ENCODE data around the gene TGFBI.

The TGFBI gene

DNA sequence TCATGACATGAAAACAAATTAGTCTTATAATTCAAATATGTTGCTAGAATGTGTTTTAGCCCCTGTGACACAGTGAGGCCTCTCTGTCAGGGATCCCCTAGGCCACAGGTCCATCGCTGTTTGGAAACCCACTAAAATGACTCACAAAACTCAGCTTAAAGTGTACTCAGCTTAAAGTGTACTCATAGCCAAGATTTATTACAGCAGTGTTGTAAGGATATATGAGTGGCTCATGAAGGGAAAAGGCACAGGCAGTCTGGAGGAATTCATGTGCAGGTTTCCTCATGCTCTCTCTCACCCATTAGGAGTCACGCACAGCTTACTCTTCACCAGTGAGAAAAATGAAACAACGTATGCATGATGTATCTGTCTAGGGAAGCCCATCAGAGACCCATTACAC, 24.4 kb upstream of the TGFBI start:
- peak in 1 of 2 donors; percentile 8 for DNase-seq

DNA sequence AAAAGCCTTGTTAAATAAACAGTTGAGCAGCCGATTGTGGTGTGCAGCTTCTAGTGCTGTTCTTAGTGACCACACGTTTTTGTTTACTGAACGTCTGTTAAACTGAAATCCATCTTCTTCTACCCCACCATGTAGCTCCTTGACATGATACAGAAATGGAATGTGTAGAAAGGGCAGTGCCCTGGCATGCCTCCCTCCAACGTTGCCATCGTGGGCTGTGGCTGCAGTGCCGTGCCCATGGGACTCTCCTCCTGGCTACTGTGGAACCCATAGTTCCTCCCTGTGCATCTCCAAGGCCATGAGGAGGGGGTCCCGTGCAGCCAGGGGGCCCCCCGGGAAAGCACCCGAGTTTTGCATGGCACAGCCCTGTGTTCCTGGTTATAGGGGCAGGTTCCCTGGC, 23.3 kb upstream of the TGFBI start:
- DNase-seq: no peak

DNA sequence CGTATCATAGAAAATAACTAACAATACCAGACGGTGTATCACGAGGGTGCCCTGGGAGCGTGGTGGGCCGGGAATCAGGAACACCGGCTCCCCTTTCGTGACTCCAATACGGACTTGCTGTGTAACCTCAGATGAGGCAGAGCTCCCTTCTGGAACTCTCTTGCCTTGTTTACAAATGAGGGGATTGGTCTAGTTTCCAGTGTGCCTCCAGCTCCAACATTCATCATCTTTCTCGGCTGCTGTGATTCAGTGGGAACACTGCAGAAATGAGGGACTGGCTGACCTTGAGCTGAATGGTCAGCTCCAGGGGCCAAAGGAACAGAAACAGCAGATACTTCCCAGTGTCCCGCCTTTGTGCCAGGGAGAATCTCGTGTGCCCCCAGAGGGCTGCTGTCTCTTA, 22.6 kb upstream of the TGFBI start:
- no peak for DNase-seq

DNA sequence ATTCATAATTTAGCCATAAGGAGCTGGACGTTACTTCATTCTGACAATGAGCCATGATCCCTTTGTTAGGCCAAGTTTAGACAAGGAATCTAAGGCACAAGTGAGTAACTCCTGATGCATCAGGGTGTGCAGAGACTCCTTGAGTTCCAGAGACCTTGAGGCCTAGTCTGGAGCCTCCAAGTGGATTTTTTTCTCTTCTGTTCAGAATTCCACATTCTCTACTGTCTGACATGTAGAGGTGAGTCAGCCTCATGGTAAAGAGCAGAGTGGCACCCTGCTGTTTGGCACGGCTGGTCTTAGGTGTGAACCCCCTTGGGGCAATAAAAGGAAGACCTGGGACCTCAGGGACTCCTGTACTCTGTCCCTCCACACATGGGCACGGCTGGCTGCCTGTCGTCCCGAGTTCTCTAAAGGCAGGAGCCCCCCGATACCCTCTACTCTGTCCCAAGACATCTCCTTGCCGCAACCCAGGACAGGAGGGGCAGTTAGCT, 22.0 kb upstream of the TGFBI start:
- no peak for DNase-seq

DNA sequence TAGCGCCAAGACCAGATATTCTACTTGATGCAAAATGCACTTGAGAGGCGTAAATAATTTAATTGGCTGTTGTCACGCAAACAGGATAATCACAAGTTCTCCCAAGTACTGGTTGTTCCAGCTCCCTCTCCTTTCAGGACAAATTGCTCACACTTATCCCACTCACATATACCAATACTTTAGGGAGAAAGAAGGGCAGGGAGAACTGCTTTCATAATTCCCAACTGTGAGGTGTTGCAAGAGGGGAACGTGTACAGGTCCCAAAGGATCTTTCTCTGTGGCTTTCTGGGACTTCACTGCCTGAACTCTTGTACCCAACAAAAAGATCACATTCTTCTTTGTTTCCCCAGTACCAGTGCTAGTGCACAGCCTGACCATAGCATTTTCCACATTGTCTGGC, 21.5 kb upstream of the TGFBI start:
- no peak for DNase-seq

DNA sequence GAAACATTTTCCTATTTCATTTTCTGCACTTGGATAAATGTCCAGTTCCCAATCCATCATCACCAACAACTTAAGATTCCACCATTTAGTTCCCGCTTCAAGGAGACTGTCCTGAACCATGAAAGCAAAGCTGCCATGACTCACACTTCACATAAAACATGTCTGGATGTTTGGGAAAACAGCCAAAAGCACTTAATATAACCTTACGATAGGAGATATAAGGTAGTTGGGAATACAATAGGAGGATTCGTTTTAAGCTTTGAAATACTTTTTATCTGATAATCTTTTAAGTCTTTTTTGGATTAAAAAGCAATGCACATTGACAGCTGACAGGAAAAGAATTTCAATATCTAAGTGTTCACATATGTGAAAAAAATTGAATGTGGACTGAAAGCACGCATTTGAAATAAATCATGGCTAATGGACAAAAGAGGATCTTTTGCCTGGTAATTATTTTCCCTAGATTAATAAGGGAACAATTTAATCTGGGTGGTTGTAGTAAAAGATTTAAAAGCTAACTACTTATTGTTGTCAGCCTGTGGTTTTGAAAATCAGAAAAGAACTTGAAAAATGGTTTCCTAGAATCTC, 17.3 kb upstream of the TGFBI start:
- DNase-seq: no peak

DNA sequence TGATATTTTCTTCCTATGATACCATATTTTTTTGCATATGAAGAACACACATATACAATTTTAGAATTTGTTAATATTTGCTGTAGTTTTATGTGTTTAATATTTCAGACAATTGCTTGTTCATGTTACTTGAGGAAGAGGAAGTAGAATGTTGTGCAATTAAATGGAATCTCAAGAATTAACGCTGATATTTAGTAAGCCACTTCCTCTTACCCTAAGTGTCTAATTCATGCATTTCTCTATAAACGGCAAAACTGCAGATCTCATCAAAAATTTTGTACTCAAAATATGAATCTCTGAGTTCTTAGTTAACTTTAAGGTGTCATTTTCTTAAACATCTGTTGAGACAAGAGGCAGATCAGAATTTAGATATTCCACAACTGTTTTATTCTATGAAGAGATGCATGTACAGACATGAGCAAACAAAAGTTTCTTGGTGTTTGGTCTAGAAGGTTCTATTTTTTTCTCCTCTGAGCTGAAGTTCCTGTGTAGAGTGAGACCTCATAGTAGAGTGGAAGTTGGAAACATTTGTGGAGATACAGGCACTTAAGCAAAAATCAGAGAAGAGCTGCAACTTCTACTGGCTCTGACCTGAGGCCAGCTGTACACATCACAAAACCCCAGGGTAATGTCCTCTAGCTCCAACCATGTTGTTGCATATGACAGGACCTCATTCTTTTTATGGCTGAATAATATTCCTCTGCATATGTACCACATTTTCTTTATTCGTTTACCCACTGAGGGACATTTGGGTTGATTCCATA, 16.6 kb upstream of the TGFBI start:
- peak; percentile 88 to 90 for DNase-seq

DNA sequence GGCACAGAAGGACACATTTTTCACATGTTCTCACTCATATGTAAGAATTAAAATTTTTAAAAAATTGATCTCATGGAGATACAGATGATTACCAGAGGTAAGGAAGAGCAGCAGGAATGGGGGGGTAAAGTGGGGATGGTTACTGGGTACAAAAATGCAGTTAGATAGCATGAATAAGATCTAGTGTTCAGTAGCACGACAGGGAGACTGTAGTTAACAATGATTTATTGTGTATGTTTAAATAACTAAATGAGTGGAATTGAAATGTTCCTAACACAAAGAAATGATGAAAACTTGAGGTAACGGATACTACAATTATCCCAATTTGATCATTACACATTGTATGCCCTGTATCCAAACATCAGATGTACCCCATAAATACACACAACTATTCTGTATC, 15.2 kb upstream of the TGFBI start:
- DNase-seq: no peak

DNA sequence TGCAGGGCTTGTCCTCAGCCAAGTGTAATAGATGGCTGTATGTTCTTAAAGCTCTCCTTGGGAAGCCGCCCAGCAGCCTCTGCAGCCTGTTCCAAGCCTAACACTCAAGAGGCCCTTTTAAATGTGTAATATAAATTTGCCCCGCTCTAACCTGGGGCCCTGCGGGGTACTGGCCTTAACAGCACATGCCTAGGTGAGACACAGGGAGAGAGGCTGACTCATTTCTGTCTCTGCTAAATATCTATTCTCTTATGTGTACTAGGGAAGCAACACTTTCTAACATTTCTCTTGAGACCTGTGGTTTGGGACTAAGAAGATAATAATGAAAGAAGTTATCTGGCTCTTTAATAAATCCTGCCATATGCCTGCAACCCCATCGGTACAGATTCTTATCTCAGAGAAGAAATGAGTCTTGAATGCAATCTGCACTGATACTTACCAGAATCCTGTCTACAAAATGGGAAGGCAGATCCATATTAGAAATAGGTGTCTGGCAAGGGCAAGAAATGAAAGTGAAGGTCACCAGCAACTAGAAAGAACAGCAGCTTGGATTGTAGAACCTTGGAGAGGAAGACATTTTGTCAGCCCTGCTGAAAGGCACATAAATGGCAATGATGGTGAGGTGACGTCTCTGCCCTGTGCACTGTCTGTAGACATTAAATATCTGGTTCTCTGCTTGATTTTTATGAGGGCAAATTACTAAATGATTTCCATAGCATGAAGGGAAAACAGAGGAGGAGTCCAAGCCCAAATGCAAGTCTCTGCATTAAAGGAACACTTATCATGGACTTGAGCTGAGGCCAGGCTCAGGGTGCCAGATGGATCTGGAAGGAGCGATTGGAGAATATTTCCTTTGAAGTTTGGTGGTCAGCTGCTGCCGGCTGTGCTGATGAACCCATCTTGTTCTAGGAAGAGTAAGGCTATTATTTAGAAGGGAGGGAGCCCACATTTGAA, 14.5 kb upstream of the TGFBI start:
- no peak for DNase-seq

DNA sequence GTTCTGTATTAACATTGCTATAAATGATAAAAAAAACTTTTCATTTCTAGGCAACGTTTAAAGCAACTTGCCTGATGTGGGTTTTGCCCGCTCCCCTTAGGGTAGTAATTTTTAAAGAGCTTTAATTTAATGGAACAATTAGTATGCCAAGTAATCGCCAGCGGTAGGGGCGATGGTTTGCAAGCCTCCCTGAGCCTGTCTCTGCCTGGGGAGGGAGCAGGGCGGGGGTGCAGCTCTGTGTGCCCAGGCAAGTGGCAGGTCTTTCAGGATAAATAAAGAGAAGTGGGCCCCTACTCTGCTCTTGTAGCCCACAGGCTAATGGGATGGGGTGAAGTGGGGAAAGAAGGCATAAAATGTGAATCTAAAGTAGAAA, 13.8 kb upstream of the TGFBI start:
- DNase-seq: no peak

DNA sequence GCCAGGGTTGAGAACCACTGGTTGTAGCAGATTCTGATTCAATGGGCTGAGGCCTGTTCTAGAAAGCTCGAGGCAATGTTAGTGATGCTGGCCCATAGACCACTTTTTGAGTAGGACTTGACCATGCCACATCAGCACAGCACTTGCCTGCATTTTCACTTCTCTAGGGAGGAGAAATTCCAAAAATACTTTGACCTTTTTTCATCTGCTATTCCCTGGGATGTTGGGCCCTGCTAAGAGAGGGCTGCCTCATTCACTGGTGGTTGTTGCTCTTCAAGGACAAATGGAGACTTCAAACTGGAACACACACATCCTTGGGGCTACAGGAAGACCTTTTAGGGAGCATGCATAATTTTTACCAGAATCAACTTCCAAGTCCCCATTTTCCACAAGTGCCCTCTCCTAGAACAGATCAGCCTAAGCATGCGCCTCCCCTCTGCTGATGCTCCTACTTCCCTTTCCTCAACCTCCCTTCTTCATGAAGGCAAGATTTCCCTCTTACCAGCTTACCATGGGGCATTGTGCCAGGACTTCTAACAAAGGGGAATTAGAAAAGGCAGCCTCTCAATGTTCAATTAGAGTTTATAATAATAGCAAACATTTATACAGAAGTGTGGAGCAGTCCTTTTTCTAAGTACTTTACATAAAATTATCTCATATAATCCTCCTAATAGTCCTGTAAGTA, 12.7 kb upstream of the TGFBI start:
- DNase-seq: no peak

DNA sequence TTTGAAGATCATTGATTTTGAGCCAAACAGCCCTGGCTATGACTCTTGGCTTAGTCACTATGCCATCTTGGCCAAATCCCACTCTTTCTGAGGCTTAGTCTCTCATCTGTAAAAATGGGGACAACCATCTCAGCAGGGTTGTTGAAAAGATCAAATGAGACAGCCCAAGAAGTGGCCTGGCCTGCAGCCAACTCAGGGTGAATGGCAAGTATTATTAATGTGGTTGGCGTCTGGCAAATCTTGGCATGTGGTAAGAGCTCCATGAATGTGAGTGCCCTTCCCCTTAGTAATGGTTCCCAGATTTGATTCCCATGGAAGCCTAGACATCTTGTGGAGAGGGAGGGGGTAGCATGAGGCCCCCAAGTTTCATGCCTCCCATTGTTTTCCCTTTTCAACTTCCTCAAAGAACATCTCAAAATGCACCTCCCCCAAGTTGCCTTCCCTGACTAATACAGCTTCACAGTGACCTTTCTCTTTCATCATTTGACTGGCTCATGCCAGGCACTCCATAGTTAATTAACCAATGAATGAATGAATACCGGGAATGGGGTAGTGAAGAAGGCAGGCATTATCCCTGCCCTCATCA, 11.8 kb upstream of the TGFBI start:
- peak; percentile 51 to 69 for DNase-seq

DNA sequence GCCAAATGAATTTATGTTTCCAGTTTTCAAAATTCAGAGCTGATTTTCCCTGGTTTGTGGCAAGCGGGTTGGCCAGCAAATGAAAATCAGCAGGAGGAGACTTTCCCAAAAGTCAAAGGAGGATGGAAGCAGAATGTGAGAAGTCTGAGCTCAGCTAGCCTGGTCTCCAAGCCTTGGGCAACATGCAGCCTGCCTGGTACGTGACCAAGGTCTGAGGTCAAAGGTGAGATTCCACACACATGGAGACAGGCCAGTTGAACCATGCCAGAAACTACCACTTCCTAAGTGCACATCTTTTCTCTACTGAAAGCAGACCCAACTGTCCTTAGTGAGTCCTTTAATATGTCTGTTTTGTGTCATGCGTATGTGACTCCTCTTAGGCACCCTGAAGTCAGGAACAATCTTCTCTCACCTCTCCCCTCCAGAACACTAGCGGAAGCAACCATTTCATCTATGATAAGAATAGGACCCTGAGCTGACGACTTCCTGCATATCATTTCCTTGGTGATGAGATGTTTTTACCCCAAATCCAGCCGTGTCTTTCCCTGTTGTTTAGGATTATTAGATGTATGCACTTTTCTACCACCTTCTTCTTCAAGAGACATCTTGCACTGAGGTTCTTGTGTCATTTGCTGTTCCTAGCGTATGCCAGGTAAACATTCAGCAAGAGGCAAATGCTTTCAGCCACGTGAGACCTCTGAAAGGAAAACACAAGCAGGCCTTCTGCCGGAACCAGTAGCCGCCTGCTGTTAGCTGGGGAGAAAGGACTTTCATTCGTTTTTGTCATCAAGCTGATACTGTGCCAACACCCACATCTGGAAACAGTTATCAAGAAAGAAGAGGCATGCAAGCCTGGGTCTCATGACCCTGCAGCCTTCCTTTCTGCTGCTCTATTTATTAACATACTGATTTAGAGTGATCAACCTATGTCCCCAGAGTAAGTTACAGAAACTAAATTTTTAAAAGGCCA, 9.7 kb upstream of the TGFBI start:
- no peak for DNase-seq

DNA sequence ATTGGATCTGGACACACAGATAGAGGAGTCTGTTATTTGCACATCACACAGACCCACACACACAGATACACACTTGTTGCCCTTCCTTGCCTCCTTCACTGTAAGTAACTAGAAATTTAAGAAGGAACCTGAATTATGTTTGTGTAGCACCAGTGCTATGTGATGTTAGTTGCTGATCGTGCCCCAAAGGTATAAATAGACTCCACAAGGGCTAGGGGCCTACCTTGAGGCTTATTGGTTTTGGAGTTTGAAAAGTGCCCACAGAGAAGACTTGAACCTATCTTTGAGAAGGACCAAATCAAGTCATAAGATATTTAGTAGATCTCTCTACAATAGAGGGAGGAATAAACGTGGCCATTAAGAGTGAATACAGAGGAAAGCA, 8.8 kb upstream of the TGFBI start:
- no peak for DNase-seq

DNA sequence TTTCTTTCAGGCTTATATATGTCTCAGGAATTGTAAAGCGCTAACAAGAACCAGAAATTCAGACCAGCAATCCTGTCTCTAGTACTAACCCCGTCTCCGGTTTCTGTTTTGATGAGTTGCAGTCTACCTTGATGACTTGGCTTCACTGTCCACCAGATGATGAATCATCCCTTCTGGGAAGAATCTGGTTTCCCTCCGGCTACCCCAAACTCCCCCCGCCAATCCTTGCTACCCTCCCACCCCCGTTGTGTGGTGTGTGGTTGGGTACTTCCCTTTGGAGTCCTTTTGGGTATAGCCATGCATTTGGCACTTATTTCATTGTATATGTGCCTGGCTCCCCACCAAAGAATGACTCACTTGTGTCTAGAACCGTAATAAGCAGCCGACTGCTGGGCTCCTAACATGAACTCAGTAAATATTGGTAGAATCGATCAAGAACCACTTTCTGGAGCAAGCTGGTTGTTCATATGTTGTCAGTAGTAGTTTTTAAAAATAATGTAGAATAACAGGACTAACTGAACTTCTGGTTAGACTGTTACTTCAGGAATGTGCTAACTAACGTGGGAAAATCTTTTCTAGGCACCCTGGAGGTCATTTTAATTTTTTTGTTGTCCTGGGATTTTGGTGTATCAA, 8.3 kb upstream of the TGFBI start:
- peak; percentile 89 to 98 for DNase-seq

DNA sequence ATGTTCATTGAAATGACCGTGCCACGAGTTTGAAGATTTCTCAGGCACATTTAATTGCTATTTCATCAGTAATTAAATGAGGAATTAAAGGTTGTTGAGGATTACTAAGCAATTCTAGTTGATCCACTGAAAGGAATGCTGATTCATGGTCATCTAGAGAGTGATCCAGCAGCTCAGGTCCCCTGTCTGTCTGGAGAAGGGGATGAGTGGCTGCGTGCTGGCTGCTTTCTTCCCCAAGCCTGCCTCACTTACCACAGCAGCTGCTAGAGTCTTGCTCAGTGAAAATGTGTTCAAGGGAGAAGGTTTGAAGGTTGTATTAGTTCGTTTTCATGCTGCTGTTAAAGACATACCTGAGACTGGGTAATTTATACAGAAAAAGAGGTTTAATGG, 7.8 kb upstream of the TGFBI start:
- no peak for DNase-seq

DNA sequence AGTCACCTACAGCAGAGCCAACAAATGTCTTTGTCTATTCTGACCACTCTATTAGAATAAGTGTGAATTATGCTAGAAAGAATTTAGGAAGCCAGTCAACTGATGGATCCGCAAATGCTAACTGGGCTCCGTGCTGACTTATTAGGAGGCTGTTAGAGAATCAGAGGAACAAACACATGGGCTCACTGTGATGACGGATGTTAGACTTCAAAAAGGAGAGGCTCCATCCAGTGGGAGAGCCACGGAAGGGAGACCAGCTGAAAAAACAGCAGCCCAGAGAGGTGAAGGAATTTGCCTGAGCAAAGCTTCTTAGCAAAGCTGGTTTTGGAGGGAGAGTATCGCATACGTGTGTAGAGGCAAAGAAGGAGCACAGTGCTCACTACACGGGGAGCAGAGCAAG, 5.8 kb upstream of the TGFBI start:
- DNase-seq: no peak

DNA sequence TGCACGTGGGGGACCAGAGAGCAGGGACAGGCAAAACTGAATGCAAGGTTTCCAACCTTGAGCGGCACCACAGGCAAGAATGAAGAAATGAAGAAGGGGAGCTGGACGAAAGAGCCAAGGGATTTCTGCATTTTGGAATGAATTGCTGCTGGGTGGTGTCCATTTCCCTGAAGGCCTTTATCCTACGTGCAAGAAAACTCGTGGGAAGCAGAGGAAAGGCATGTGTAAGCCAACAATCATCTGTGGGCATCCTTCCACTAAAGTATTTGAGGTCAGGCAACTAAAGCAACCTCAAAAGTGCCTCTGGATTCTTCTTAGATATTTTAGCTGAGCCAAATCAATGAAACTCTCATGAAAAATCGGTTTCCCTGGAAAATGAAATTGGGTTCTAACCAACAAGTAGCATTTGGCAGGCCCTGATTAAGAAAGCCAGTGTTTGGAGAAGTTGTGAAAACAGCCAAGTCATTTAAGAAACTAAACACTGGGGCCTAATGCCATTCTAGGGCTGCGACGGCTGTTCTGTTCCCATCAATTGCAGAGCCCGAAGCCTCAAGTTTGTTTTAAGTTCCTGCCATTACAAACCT, 4.7 kb upstream of the TGFBI start:
- DNase-seq: peak; percentile 36 to 58

DNA sequence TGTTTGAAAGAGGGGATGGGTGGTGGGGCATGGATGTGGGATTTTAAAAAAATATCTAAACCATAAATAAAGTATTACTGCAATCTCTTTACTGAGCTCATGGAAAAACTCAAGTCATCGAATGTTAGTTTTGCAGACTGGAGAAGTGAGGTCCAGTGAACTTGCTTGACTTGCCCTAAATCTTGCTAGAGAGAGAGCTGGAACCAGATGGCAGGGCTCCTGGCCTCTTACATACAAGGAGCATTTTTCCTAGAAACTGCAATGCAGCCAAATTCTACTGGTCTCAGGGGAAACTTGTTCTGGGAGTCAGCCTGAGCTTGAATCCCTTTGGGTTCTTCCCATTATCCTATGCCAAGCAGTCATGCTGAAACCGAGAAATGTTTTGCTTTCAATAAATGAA, 2.9 kb upstream of the TGFBI start:
- DNase-seq: no peak

DNA sequence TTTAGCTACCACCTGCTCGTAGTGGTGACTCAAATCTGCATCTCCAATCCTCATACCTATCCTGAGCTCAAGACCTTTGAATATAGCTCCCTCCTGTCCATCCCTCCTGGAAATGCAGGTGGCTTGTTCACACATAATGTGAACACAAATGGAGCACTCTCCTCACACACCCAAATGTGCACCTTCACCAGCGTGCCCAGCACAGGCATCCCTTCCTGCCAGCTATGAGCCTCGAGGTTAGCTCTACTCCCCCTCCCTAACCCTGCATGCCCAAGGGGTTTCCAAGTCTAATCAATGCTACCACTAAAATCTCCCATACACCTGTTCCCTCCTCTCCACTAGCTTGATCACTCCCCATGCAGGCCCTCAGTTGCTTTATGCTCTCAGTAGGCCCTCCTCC, 2.2 kb upstream of the TGFBI start:
- no peak for DNase-seq

DNA sequence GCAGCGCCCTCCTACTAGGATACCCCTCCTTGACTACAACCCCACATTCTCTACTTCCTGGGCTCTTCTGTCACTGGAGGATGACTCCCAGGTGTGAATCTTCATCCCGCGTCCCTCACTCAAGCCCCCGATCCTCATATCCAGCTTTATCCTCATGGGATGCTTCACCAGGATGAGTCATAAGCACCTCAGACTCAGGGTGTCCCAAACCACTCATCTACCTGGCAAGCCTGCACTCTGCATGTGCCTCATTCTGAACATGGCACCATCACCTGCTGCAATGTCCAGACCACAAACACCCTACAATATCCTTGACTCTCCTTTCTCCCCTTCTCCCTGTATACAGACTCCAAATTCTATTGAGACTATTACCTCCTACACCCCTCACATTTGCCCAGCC, 1.5 kb upstream of the TGFBI start:
- no peak for DNase-seq

Measured in inflammatory macrophage treated with lipopolysaccharide for 1 hour (primary cell).